Activated CD4-positive, alpha-beta T cell treated with anti-CD3 and anti-CD28 coated beads, Interleukin-2, amount 50 U/mL, for 24 hours (primary cell): ENCODE results near the gene TENM3.
"Not testable (repeated sequence)": the region's sequence is repeated elsewhere in the genome, so short reads cannot be mapped to it uniquely, and the experiment has no call there.

Experiments used
- DNase-seq, 2 donors: peaks; one replicate each; pipeline ENCODE4 v3.0.0-alpha.2; 2020; ENCODE audit warnings: low read depth in 1 of 2, low spot score in 1 of 2

The TENM3 gene

GRCh38 chr4:182227611-182228010 is 15.6 kb upstream of the TENM3 start:
- no peak for DNase-seq

- no peak for DNase-seq
Observed at GRCh38 chr4:182228991-182229577, 14.1 kb upstream of the TENM3 start.

- DNase-seq: no peak
Observed at GRCh38 chr4:182230256-182230655, 12.9 kb upstream of the TENM3 start.

- DNase-seq: no peak
Observed at GRCh38 chr4:182231080-182231479, 12.1 kb upstream of the TENM3 start.

GRCh38 chr4:182231496-182231895 is 11.7 kb upstream of the TENM3 start:
- DNase-seq: no peak

GRCh38 chr4:182233310-182234090 is 9.7 kb upstream of the TENM3 start:
- DNase-seq: no peak

- DNase-seq: no peak
Observed at GRCh38 chr4:182235021-182235795, 8.0 kb upstream of the TENM3 start.

GRCh38 chr4:182236186-182236585 is 7.0 kb upstream of the TENM3 start:
- DNase-seq: no peak

GRCh38 chr4:182237010-182237409 is 6.2 kb upstream of the TENM3 start:
- not testable (repeated sequence) for DNase-seq

- DNase-seq: no peak
Observed at GRCh38 chr4:182238355-182238931, 4.8 kb upstream of the TENM3 start.

- no peak for DNase-seq
Observed at GRCh38 chr4:182240161-182241130, 2.8 kb upstream of the TENM3 start.

GRCh38 chr4:182242260-182242659 is 942 bp upstream of the TENM3 start:
- not testable (repeated sequence) for DNase-seq

GRCh38 chr4:182242787-182243186 is 415 bp upstream of the TENM3 start:
- no peak for DNase-seq

GRCh38 chr4:182245041-182245440 is 1.8 kb downstream of the TENM3 start:
- DNase-seq: no peak

- no peak for DNase-seq
Observed at GRCh38 chr4:182245541-182246215, 2.5 kb downstream of the TENM3 start.

- no peak for DNase-seq
Observed at GRCh38 chr4:182246401-182247205, 3.4 kb downstream of the TENM3 start.

- DNase-seq: no peak
Observed at GRCh38 chr4:182248295-182248694, 5.1 kb downstream of the TENM3 start.

GRCh38 chr4:182250446-182250845 is 7.2 kb downstream of the TENM3 start:
- no peak for DNase-seq

GRCh38 chr4:182251116-182251515 is 7.9 kb downstream of the TENM3 start:
- DNase-seq: no peak
